Smooth muscle cell (in vitro differentiated cells): Measurements from ENCODE around the gene MISP3. TPM values are rescaled to one million over a fixed set of nuclear protein-coding genes. Genes with fewer than 3 reads are reported as not detected.

Experiments
- DNase-seq: peaks from one replicate; lab custom pipeline; 2025; ENCODE audit not compliant: unreplicated experiment; lab: John Stamatoyannopoulos, UW
- H2AFZ ChIP-seq: fragments of 200-600 bp; sonication (generic); 2 replicates; pipeline ENCODE4 v1.6.0; 2016; ENCODE audit warnings: antibody characterized with exemption, low read depth, mild to moderate bottlenecking
- H3F3A ChIP-seq: fragments of 200-600 bp; sonication (generic); 2 replicates; pipeline ENCODE4 v1.6.0; 2017; ENCODE audit warnings: antibody characterized with exemption, low read depth
- H3K27ac ChIP-seq: fragments of 200-600 bp; sonication (generic); 2 replicates; pipeline ENCODE4 v1.5.1; 2016; ENCODE audit warnings: low read depth, mild to moderate bottlenecking
- H3K27me3 ChIP-seq: fragments of 200-600 bp; sonication (generic); 2 replicates; pipeline ENCODE4 v1.6.1; 2016; ENCODE audit warnings: low read depth, mild to moderate bottlenecking
- H3K36me3 ChIP-seq: fragments of 200-600 bp; sonication (generic); 2 replicates; pipeline ENCODE4 v1.5.1; 2016; ENCODE audit warnings: low read depth
- H3K4me1 ChIP-seq: fragments of 200-600 bp; sonication (generic); 2 replicates; pipeline ENCODE4 v1.5.1; 2016; ENCODE audit warnings: low read depth
- H3K4me2 ChIP-seq: fragments of 200-600 bp; sonication (generic); 2 replicates; pipeline ENCODE4 v1.6.0; 2016; ENCODE audit warnings: mild to moderate bottlenecking
- H3K4me3 ChIP-seq: fragments of 200-600 bp; sonication (generic); 2 replicates; pipeline ENCODE4 v1.5.1; 2016; ENCODE audit warnings: mild to moderate bottlenecking
- H3K79me2 ChIP-seq: fragments of 200-600 bp; sonication (generic); 2 replicates; pipeline ENCODE4 v1.6.0; 2016; ENCODE audit warnings: low read depth, mild to moderate bottlenecking
- H3K9ac ChIP-seq: fragments of 200-600 bp; sonication (generic); 2 replicates; pipeline ENCODE4 v1.6.0; 2016; ENCODE audit warnings: low read depth
- H3K9me3 ChIP-seq: fragments of 200-600 bp; sonication (generic); replicated peaks from 2 replicates; pipeline ENCODE4 v1.5.1; 2016; ENCODE audit warnings: low read depth
- H4K20me1 ChIP-seq: fragments of 200-600 bp; sonication (generic); 2 replicates; pipeline ENCODE4 v1.6.0; 2016; ENCODE audit warnings: low read depth
- WGBS: methylation state at CpG from one replicate; pipeline ENCODE4 v1.1.7; 2016; ENCODE audit warnings: low lambda C conversion rate; 5-methylcytosine and 5-hydroxymethylcytosine counted together
- polyA plus RNA-seq: library from polyadenylated mRNA; unstranded; fragments of >200 nt; fragmentation: Nextera tagmentation; extraction: Ambion mirVana; gene quantifications from 2 replicates; pipeline ENCODE4 v1.2.1, GENCODE V29; 2016
- total RNA-seq: library from RNA; depleted of rRNA; stranded (reverse); fragments of >200 nt; gene quantifications from 2 replicates; pipeline ENCODE4 v1.2.3, GENCODE V29; 2014
- TF ChIP-seq, protein P1 (sequence below): fragments of 200-600 bp; sonication (generic); IDR thresholded peaks from 2 replicates; pipeline ENCODE4 v1.5.1; 2017; ENCODE audit warnings: borderline replicate concordance, mild to moderate bottlenecking, antibody characterized with exemption; ENCODE audit not compliant: insufficient read depth, poor library complexity, severe bottlenecking

MISP3 gene
- total and polyA plus RNA-seq, 2 experiments from 2014 or later, result 0.61 to 2.4 TPM

- no peaks in the 10 kb centered on the region for H3K27me3 ChIP-seq
- peaks cover 16% of the 10 kb centered on the region for H4K20me1 ChIP-seq
- no peaks in the 10 kb centered on the region for H3K9me3 ChIP-seq
- H3K4me3 ChIP-seq, result no peak overlapping the region
- 99% methylated on average over 7 of the region's 7 CpGs for WGBS
- TF ChIP-seq, protein P1, sequence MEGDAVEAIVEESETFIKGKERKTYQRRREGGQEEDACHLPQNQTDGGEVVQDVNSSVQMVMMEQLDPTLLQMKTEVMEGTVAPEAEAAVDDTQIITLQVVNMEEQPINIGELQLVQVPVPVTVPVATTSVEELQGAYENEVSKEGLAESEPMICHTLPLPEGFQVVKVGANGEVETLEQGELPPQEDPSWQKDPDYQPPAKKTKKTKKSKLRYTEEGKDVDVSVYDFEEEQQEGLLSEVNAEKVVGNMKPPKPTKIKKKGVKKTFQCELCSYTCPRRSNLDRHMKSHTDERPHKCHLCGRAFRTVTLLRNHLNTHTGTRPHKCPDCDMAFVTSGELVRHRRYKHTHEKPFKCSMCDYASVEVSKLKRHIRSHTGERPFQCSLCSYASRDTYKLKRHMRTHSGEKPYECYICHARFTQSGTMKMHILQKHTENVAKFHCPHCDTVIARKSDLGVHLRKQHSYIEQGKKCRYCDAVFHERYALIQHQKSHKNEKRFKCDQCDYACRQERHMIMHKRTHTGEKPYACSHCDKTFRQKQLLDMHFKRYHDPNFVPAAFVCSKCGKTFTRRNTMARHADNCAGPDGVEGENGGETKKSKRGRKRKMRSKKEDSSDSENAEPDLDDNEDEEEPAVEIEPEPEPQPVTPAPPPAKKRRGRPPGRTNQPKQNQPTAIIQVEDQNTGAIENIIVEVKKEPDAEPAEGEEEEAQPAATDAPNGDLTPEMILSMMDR, result no peak
- peaks cover 19% of the 10 kb centered on the region for H3K79me2 ChIP-seq
- H3K4me1 ChIP-seq, result peaks cover 16% of the 10 kb centered on the region
- H3K36me3 ChIP-seq, result no peaks in the 10 kb centered on the region
- H3K9ac ChIP-seq, result no peak overlapping the region
- H3K4me2 ChIP-seq, result no peak overlapping the region
- H3F3A ChIP-seq, result peaks cover 11% of the 10 kb centered on the region
- no peak overlapping the region for H3K27ac ChIP-seq
- DNase-seq, result no peak
- H2AFZ ChIP-seq, result no peak overlapping the region
These were observed 47.9 kb downstream of the MISP3 start for GRCh38 chr19:14120497-14120780.

DNA sequence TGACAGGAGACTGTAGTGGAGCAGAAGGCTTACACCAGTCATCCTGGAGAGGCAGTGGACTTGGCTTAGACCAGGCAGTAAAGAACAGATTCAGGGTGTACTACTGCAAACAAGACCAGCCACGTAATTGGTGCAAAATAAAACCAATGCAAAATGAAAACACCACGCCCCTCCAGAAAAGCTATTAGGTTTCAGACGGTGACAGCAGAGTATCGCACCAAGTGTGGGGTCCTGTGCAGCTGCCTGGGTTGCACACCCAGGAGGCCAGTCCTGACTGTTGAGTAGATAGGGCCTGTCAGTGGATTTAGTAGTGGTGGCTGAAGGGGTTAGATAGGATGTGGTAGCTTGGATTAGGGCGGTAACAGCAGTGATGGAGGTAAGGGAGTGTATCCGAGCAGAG is 50.3 kb downstream of the MISP3 start:
- H3K27ac ChIP-seq, result no peak overlapping the region
- no peaks in the 10 kb centered on the region for H4K20me1 ChIP-seq
- H3K4me1 ChIP-seq, result peaks cover 10% of the 10 kb centered on the region
- no peak overlapping the region for H3K4me3 ChIP-seq
- no peak for DNase-seq
- H3K36me3 ChIP-seq, result no peaks in the 10 kb centered on the region
- H3K4me2 ChIP-seq, result no peak overlapping the region
- H2AFZ ChIP-seq, result no peak overlapping the region
- no peaks in the 10 kb centered on the region for H3K79me2 ChIP-seq
- 96% methylated on average over 6 of the region's 6 CpGs for WGBS
- H3K9me3 ChIP-seq, result no peaks in the 10 kb centered on the region
- TF ChIP-seq, protein P1, result no peak
- H3K27me3 ChIP-seq, result no peaks in the 10 kb centered on the region
- H3K9ac ChIP-seq, result no peak overlapping the region
- peaks cover 11% of the 10 kb centered on the region for H3F3A ChIP-seq

Other genes starting within 250 kb of the MISP3 start
- not detected in 2 replicates for gene NANOS3, start 195.7 kb upstream of the MISP3 start, total RNA-seq
- 2.7 and 2.8 TPM in 2 replicates for gene NANOS3, start 195.7 kb upstream of the MISP3 start, polyA plus RNA-seq
- gene BRME1, start 166.7 kb upstream of the MISP3 start, total RNA-seq, result 0.72 and 1.2 TPM in 2 replicates
- 2.2 and 3.3 TPM in 2 replicates for gene BRME1, start 166.7 kb upstream of the MISP3 start, polyA plus RNA-seq
- 8.0 and 9.5 TPM in 2 replicates for gene CC2D1A, start 166.6 kb upstream of the MISP3 start, total RNA-seq
- 26.3 and 28.0 TPM in 2 replicates for gene CC2D1A, start 166.6 kb upstream of the MISP3 start, polyA plus RNA-seq
- gene PODNL1, start 134.4 kb upstream of the MISP3 start, total RNA-seq, result 5.2 and 8.9 TPM in 2 replicates
- gene PODNL1, start 134.4 kb upstream of the MISP3 start, polyA plus RNA-seq, result 34.3 and 53.9 TPM in 2 replicates
- 12.4 and 15.9 TPM in 2 replicates for gene DCAF15, start 120.3 kb upstream of the MISP3 start, total RNA-seq
- 27.0 and 30.9 TPM in 2 replicates for gene DCAF15, start 120.3 kb upstream of the MISP3 start, polyA plus RNA-seq
- gene RFX1, start 66.5 kb upstream of the MISP3 start, total RNA-seq, result 0.45 and 2.2 TPM in 2 replicates
- 2.2 and 2.8 TPM in 2 replicates for gene RFX1, start 66.5 kb upstream of the MISP3 start, polyA plus RNA-seq
- gene RLN3, start 44.6 kb upstream of the MISP3 start, total RNA-seq, result not detected in 2 replicates
- not detected in 2 replicates for gene RLN3, start 44.6 kb upstream of the MISP3 start, polyA plus RNA-seq
- 1.4 and 3.1 TPM in 2 replicates for gene IL27RA, start 41.0 kb upstream of the MISP3 start, total RNA-seq
- gene IL27RA, start 41.0 kb upstream of the MISP3 start, polyA plus RNA-seq, result 3.8 and 7.1 TPM in 2 replicates
- 1.6 TPM in 1 of 2 replicates, not detected in the other for gene PALM3, start 10.7 kb upstream of the MISP3 start, total RNA-seq
- 0.55 and 1.4 TPM in 2 replicates for gene PALM3, start 10.7 kb upstream of the MISP3 start, polyA plus RNA-seq
- not detected in 2 replicates for gene C19orf67, start 13.0 kb downstream of the MISP3 start, total RNA-seq
- 0.17 and 0.49 TPM in 2 replicates for gene C19orf67, start 13.0 kb downstream of the MISP3 start, polyA plus RNA-seq
- 35.0 and 46.7 TPM in 2 replicates for gene SAMD1, start 18.0 kb downstream of the MISP3 start, total RNA-seq
- 71.3 and 84.1 TPM in 2 replicates for gene SAMD1, start 18.0 kb downstream of the MISP3 start, polyA plus RNA-seq
- gene PRKACA, start 45.0 kb downstream of the MISP3 start, total RNA-seq, result 20.7 and 30.3 TPM in 2 replicates
- gene PRKACA, start 45.0 kb downstream of the MISP3 start, polyA plus RNA-seq, result 11.1 and 14.4 TPM in 2 replicates
- 6.4 and 13.4 TPM in 2 replicates for gene ASF1B, start 63.8 kb downstream of the MISP3 start, total RNA-seq
- gene ASF1B, start 63.8 kb downstream of the MISP3 start, polyA plus RNA-seq, result 7.1 and 11.3 TPM in 2 replicates
- 11.3 and 12.9 TPM in 2 replicates for gene ADGRL1, start 133.4 kb downstream of the MISP3 start, total RNA-seq
- 12.7 and 15.0 TPM in 2 replicates for gene ADGRL1, start 133.4 kb downstream of the MISP3 start, polyA plus RNA-seq